Limb (tissue), 2 donors: ENCODE measurements around the gene PLA2R1.
A peak's percentile ranks its signal among the peaks of the same experiment; 100 is the strongest.
"Not testable (repeated sequence)": the region's sequence is repeated elsewhere in the genome, so short reads cannot be mapped to it uniquely, and the experiment has no call there.

Experiments
- DNase-seq, 2 donors: peaks; one replicate each; pipeline ENCODE4 v3.0.0-alpha.2; 2016; ENCODE audit errors: extremely low spot score in 2 of 2

Gene PLA2R1

GRCh38 chr2:160063879-160064612, 1.6 kb upstream of the PLA2R1 start:
- DNase-seq, result no peak

- DNase-seq, result no peak
Measured at GRCh38 chr2:160063271-160063670, 856 bp upstream of the PLA2R1 start.

GRCh38 chr2:160061944-160062291, 497 bp downstream of the PLA2R1 start:
- peak in 1 of 2 donors; percentile 44 for DNase-seq

- no peak for DNase-seq
Measured at GRCh38 chr2:160061533-160061932, 882 bp downstream of the PLA2R1 start.

- DNase-seq, result no peak
Measured at GRCh38 chr2:160060297-160060696, 2.1 kb downstream of the PLA2R1 start.

GRCh38 chr2:160057356-160057755, 5.1 kb downstream of the PLA2R1 start:
- no peak for DNase-seq

GRCh38 chr2:160055726-160056108, 6.7 kb downstream of the PLA2R1 start:
- DNase-seq, result no peak

GRCh38 chr2:160054984-160055725, 7.3 kb downstream of the PLA2R1 start:
- peak in 1 of 2 donors; percentile 36 for DNase-seq

GRCh38 chr2:160053946-160054345, 8.5 kb downstream of the PLA2R1 start:
- no peak for DNase-seq

- DNase-seq, result no peak
Measured at GRCh38 chr2:160052531-160052930, 9.9 kb downstream of the PLA2R1 start.

GRCh38 chr2:160051371-160051800, 11.0 kb downstream of the PLA2R1 start:
- no peak for DNase-seq

GRCh38 chr2:160050147-160050546, 12.3 kb downstream of the PLA2R1 start:
- no peak for DNase-seq

GRCh38 chr2:160045703-160046210, 16.7 kb downstream of the PLA2R1 start:
- DNase-seq, result no peak

GRCh38 chr2:160044728-160045127, 17.7 kb downstream of the PLA2R1 start:
- DNase-seq, result no peak

GRCh38 chr2:160043265-160043664, 19.1 kb downstream of the PLA2R1 start:
- DNase-seq, result no peak

GRCh38 chr2:160042054-160042453, 20.4 kb downstream of the PLA2R1 start:
- no peak for DNase-seq

GRCh38 chr2:160041091-160041490, 21.3 kb downstream of the PLA2R1 start:
- no peak for DNase-seq

- no peak for DNase-seq
Measured at GRCh38 chr2:160039166-160039903, 23.1 kb downstream of the PLA2R1 start.

- DNase-seq, result not testable (repeated sequence)
Measured at GRCh38 chr2:160038662-160039061, 23.8 kb downstream of the PLA2R1 start.

GRCh38 chr2:160036736-160037135, 25.7 kb downstream of the PLA2R1 start:
- no peak for DNase-seq

GRCh38 chr2:160035125-160035524, 27.3 kb downstream of the PLA2R1 start:
- DNase-seq, result no peak

- DNase-seq, result no peak
Measured at GRCh38 chr2:160034396-160034795, 28.0 kb downstream of the PLA2R1 start.
